Right lobe of liver (tissue), 6 donors: Measurements from ENCODE around the gene WNK4. TPM values are rescaled to one million over a fixed set of nuclear protein-coding genes. Genes with fewer than 3 reads are reported as not detected.

Source experiments
- ATAC-seq, 4 donors: fragments of 200-7000 bp; cut with Tn5 transposase; one replicate each; pipeline ENCODE4 v1.9.1; 2020; ENCODE audit warnings: mild to moderate bottlenecking in 4 of 4, moderate library complexity in 4 of 4
- DNase-seq, 3 donors: peaks; one replicate each; pipeline ENCODE4 v3.0.0-alpha.2; 2020
- H3K27ac ChIP-seq, 3 donors: fragments of 200-600 bp; one replicate each; pipeline ENCODE4 v1.8.0; 2022
- H3K27me3 ChIP-seq, 2 donors: fragments of 200-600 bp; one replicate each; pipeline ENCODE4 v1.8.0; 2022
- H3K36me3 ChIP-seq, 4 donors: fragments of 200-600 bp; sonication (generic) in 1 of 4; one replicate each; pipeline versions ENCODE4 v1.5.1 to v1.8.0; 2017 to 2022; ENCODE audit warnings: control low read depth in 1 of 4
- H3K4me1 ChIP-seq, 4 donors: fragments of 200-600 bp; sonication (generic) in 1 of 4; one replicate each; pipeline versions ENCODE4 v1.5.1 to v1.8.0; 2017 to 2022; ENCODE audit warnings: control low read depth in 1 of 4
- H3K4me3 ChIP-seq, 3 donors: fragments of 200-600 bp; one replicate each; pipeline ENCODE4 v1.8.0; 2022
- H3K9me3 ChIP-seq, 4 donors: fragments of 200-600 bp; sonication (generic) in 1 of 4; one replicate each; pipeline versions ENCODE4 v1.5.1 to v1.8.0; 2017 to 2022; ENCODE audit warnings: control low read depth in 1 of 4
- CTCF ChIP-seq, 4 donors: fragments of 200-600 bp in 3 of 4; fragments of 450-650 bp in 1 of 4; IDR thresholded peaks; one replicate each; pipeline versions ENCODE4 v1.5.1 to v1.8.0; 2016 to 2022; ENCODE audit warnings: antibody characterized with exemption in 4 of 4, mild to moderate bottlenecking in 2 of 4
- POLR2A ChIP-seq: fragments of 450-650 bp; IDR thresholded peaks from one replicate; pipeline ENCODE4 v1.6.1; 2017; ENCODE audit warnings: antibody characterized with exemption, mild to moderate bottlenecking
- WGBS: methylation state at CpG from one replicate; pipeline ENCODE4 v1.1.6; 2018; ENCODE audit warnings: low coverage, low lambda C conversion rate; ENCODE audit not compliant: insufficient coverage; ENCODE audit errors: missing lambda C conversion rate; 5-methylcytosine and 5-hydroxymethylcytosine counted together
- intact Hi-C, 2 donors: fragments of 100-400 bp; cut with DNase I; formaldehyde crosslinking; loops; one replicate each; pipeline versions ENCODE4 v1.11.2 to v1.14.1; 2022
- microRNA-seq, 2 donors: library from miRNA; unstranded; fragments of <30 nt; microRNA quantifications; one replicate each; pipeline ENCODE4, GENCODE V29; 2019 to 2020
- small RNA-seq, 2 experiments: library from RNA; depleted of rRNA; stranded (forward); fragments of <200 nt; gene quantifications; one replicate each; pipeline ENCODE3, GENCODE V24; 2016
- total RNA-seq, 6 experiments: library from RNA; depleted of rRNA in 2 of 6; stranded (reverse); fragments of >200 nt in 2 of 6; fragmentation: NEBNext Ultra II Directional in 3 of 6; extraction: Animal tissue kit (Norgen Biotek cat#: 25700) in 3 of 6; gene quantifications; one replicate each; pipeline versions ENCODE4 v1.1.0 to v1.2.4, GENCODE V29; 2016 to 2023
- donor health status: DM: no; HTN: yes; CAD: no.
- donor health status: DM: no; HTN: no; CAD: no.
- donor health status: DM: no; HTN: no; CAD: no.
- donor health status: DM: no; HTN: yes; CAD: no.
- donor health status: DM: no; HTN: yes; CAD: no.

WNK4 gene
- total RNA-seq, 6 experiments from 2014 or later = 0.12 to 1.1 (median 0.22) TPM; not detected in 3

GRCh38 chr17:42844761-42845555 lies 64.5 kb downstream of the WNK4 start:
- DNase-seq = no peak

GRCh38 chr17:42845556-42845917 lies 65.1 kb downstream of the WNK4 start:
- no peak overlapping the region for H3K4me3 ChIP-seq
- peaks cover 0 to 15% (median 5%) of the 10 kb centered on the region in 4 donors for H3K4me1 ChIP-seq
- no peak for TF ChIP-seq POLR2A
- TF ChIP-seq CTCF (IDR thresholded peaks at IDR 0.05) = no peak
- intact Hi-C loops = loop anchor here in 1 of 2 donors (5.0 kb wide), 2 partner anchors 72 to 87 kb away; no protein-coding TSS in a partner anchor
- WGBS = no CpG with 5 or more reads among the region's 12 CpGs
- H3K9me3 ChIP-seq = no peaks in the 10 kb centered on the region
- DNase-seq (no peak), ATAC-seq (no peak)
- no peak overlapping the region for H3K27ac ChIP-seq
- no peaks in the 10 kb centered on the region for H3K27me3 ChIP-seq
- peaks cover 0 to 44% (median 7%) of the 10 kb centered on the region in 4 donors for H3K36me3 ChIP-seq

More at GRCh38 chr17:42844761-42845555, 64.5 kb downstream of the WNK4 start:
- WGBS = 85% methylated on average over 3 of the region's 24 CpGs
- Histone ChIP-seq H3K27ac (no peak overlapping the region), H3K36me3 (peaks cover 0 to 50% (median 9%) of the 10 kb centered on the region in 4 donors), H3K27me3 (no peaks in the 10 kb centered on the region), H3K4me1 (peaks cover 0 to 9% (median 4%) of the 10 kb centered on the region in 4 donors), H3K9me3 (no peaks in the 10 kb centered on the region), H3K4me3 (no peak overlapping the region)
- TF ChIP-seq POLR2A = no peak
- TF ChIP-seq CTCF (IDR thresholded peaks at IDR 0.05) = no peak
- no peak for ATAC-seq
- intact Hi-C loops = loop anchor here (5.0 kb wide), 2 partner anchors 72 to 87 kb away; no protein-coding TSS in a partner anchor

- H3K9me3 ChIP-seq = no peaks in the 10 kb centered on the region
- no peaks in the 10 kb centered on the region for H3K27me3 ChIP-seq
- intact Hi-C loops = loop anchor here in 1 of 2 donors (5.0 kb wide), 2 partner anchors 71 to 86 kb away; no protein-coding TSS in a partner anchor
- no peak for ATAC-seq
- H3K4me3 ChIP-seq = no peak overlapping the region
- DNase-seq = no peak
- H3K36me3 ChIP-seq = peaks cover 0 to 39% (median 4%) of the 10 kb centered on the region in 4 donors
- 52% methylated on average over 4 of the region's 7 CpGs for WGBS
- H3K27ac ChIP-seq = no peak overlapping the region
- H3K4me1 ChIP-seq = peaks cover 0 to 17% (median 5%) of the 10 kb centered on the region in 4 donors
- TF ChIP-seq POLR2A (no peak), CTCF (IDR thresholded peaks at IDR 0.05) (no peak)
Measured at GRCh38 chr17:42845918-42846593, 65.6 kb downstream of the WNK4 start.

Small RNA genes within 50 kb of the gene (microRNA-seq; reads per million reads assigned to microRNA genes)
- 0 to 0.29 reads per million in 2 donors for gene MIR6781

Small RNA genes within 50 kb of the gene (small RNA-seq; reads per million reads assigned to genes)
- gene HMGN2P15 (0 reads per million in 2 experiments), gene MIR6781 (0 reads per million in 2 experiments)

Other genes starting within 250 kb of the WNK4 start
- 10 to 100 TPM; 36.4 to 81.6 (median 43.7) TPM for gene NAGLU, start 244.4 kb upstream of the WNK4 start, total RNA-seq
- 1 to 10 TPM in 1 of 6 experiments, under 1 TPM in 5; 0.31 to 1.1 (median 0.87) TPM for gene HSD17B1, start 227.7 kb upstream of the WNK4 start, total RNA-seq
- 10 to 100 TPM; 48.1 to 70.5 (median 60.9) TPM for gene COASY, start 218.5 kb upstream of the WNK4 start, total RNA-seq
- gene MLX, start 213.5 kb upstream of the WNK4 start, total RNA-seq = 10 to 100 TPM; 34.5 to 46.2 (median 35.2) TPM
- 1 to 10 TPM in 2 of 6 experiments, under 1 TPM in 4; 0.26 to 2.4 (median 0.76) TPM for gene PSMC3IP, start 202.9 kb upstream of the WNK4 start, total RNA-seq
- 10 to 100 TPM; 31.0 to 49.4 (median 43.2) TPM for gene RETREG3, start 171.2 kb upstream of the WNK4 start, total RNA-seq
- gene TUBG1, start 170.9 kb upstream of the WNK4 start, total RNA-seq = 10 to 100 TPM; 17.9 to 44.5 (median 22.0) TPM
- gene TUBG2, start 121.3 kb upstream of the WNK4 start, total RNA-seq = 10 to 100 TPM in 1 of 6 experiments, 1 to 10 TPM in 5; 6.8 to 10.7 (median 7.5) TPM
- gene PLEKHH3, start 103.6 kb upstream of the WNK4 start, total RNA-seq = 10 to 100 TPM in 5 of 6 experiments, 1 to 10 TPM in 1; 8.1 to 23.7 (median 11.2) TPM
- gene CCR10, start 98.8 kb upstream of the WNK4 start, total RNA-seq = under 1 TPM in 3 of 6 experiments, not detected in 3; 0.21 to 0.34 (median 0.31) TPM
- 1 to 10 TPM in 1 of 6 experiments, under 1 TPM in 5; 0.42 to 1.8 (median 0.56) TPM for gene CNTNAP1, start 98.1 kb upstream of the WNK4 start, total RNA-seq
- gene EZH1, start 35.6 kb upstream of the WNK4 start, total RNA-seq = 10 to 100 TPM in 3 of 6 experiments, 1 to 10 TPM in 3; 5.5 to 16.5 (median 10.8) TPM
- gene RAMP2, start 19.4 kb upstream of the WNK4 start, total RNA-seq = 1 to 10 TPM; 1.9 to 9.4 (median 4.4) TPM
- gene VPS25, start 7.2 kb upstream of the WNK4 start, total RNA-seq = 10 to 100 TPM; 28.3 to 47.0 (median 33.6) TPM
- gene COA3, start 18.1 kb downstream of the WNK4 start, total RNA-seq = 100 to 1,000 TPM in 1 of 6 experiments, 10 to 100 TPM in 5; 50.4 to 118 (median 68.3) TPM
- under 1 TPM in 1 of 6 experiments, not detected in 5; 0.15 TPM for gene CNTD1, start 18.3 kb downstream of the WNK4 start, total RNA-seq
- 10 to 100 TPM; 29.6 to 48.8 (median 37.4) TPM for gene BECN1, start 43.7 kb downstream of the WNK4 start, total RNA-seq
- gene PSME3, start 52.8 kb downstream of the WNK4 start, total RNA-seq = 10 to 100 TPM; 33.6 to 72.1 (median 42.8) TPM
- 1 to 10 TPM in 4 of 6 experiments, under 1 TPM in 2; 0.62 to 2.0 (median 1.4) TPM for gene AOC2, start 64.0 kb downstream of the WNK4 start, total RNA-seq
- gene AOC3, start 70.6 kb downstream of the WNK4 start, total RNA-seq = 10 to 100 TPM in 2 of 6 experiments, 1 to 10 TPM in 4; 3.9 to 14.9 (median 7.1) TPM
- 100 to 1,000 TPM in 5 of 6 experiments, 10 to 100 TPM in 1; 64.5 to 505 (median 185) TPM for gene G6PC1, start 120.2 kb downstream of the WNK4 start, total RNA-seq
- 10 to 100 TPM; 12.3 to 22.1 (median 17.9) TPM for gene AARSD1, start 183.8 kb downstream of the WNK4 start, total RNA-seq
- not detected for gene PTGES3L, start 199.5 kb downstream of the WNK4 start, total RNA-seq
- gene RUNDC1, start 200.0 kb downstream of the WNK4 start, total RNA-seq = 1 to 10 TPM; 3.6 to 5.1 (median 4.6) TPM
- 100 to 1,000 TPM; 229 to 528 (median 316) TPM for gene RPL27, start 217.8 kb downstream of the WNK4 start, total RNA-seq
- gene IFI35, start 226.2 kb downstream of the WNK4 start, total RNA-seq = 10 to 100 TPM; 14.1 to 23.3 (median 18.1) TPM
- 10 to 100 TPM; 38.2 to 51.6 (median 43.3) TPM for gene VAT1, start 241.8 kb downstream of the WNK4 start, total RNA-seq
- gene RND2, start 244.6 kb downstream of the WNK4 start, total RNA-seq = 1 to 10 TPM in 2 of 6 experiments, under 1 TPM in 4; 0.09 to 3.3 (median 0.64) TPM